ENCODE results near the gene CCDC50.

CCDC50 gene

DNA sequence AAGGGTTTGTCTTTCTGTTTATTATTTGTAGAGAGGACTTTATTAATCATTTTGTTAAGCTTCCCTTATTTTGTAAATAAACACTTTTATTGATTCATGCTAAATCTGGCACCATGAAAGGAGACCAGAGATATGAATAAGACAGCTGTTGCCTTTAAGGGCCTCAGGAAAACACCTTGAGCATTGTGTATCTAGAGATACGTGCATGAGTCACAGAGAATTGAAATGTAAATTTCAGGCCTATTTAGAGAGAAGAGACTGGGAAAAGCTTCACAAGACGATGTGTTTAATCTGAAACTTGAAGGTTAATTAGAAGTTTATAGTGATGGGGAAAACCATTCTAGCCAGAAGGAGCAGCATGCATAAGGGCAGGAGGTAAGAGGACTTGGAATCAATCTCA is 29.7 kb downstream of the CCDC50 start:
- TF ChIP-seq, protein P1, sequence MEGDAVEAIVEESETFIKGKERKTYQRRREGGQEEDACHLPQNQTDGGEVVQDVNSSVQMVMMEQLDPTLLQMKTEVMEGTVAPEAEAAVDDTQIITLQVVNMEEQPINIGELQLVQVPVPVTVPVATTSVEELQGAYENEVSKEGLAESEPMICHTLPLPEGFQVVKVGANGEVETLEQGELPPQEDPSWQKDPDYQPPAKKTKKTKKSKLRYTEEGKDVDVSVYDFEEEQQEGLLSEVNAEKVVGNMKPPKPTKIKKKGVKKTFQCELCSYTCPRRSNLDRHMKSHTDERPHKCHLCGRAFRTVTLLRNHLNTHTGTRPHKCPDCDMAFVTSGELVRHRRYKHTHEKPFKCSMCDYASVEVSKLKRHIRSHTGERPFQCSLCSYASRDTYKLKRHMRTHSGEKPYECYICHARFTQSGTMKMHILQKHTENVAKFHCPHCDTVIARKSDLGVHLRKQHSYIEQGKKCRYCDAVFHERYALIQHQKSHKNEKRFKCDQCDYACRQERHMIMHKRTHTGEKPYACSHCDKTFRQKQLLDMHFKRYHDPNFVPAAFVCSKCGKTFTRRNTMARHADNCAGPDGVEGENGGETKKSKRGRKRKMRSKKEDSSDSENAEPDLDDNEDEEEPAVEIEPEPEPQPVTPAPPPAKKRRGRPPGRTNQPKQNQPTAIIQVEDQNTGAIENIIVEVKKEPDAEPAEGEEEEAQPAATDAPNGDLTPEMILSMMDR (IDR thresholded peaks at IDR 0.05; ENCODE audit: insufficient read depth, low read length, poor library complexity, severe bottlenecking), result no peak
- no peak for DNase-seq (ENCODE audit: extremely low read depth, insufficient read length)
- Histone ChIP-seq H3K4me3 (replicated peaks; ENCODE audit: low read depth, low read length) (no peak overlapping the region), H3K36me3 (ENCODE audit: control insufficient read depth, insufficient read depth, low read length) (peaks cover 6% of the 10 kb centered on the region), H3K27me3 (replicated peaks; ENCODE audit: control insufficient read depth, insufficient read depth, low read length) (no peaks in the 10 kb centered on the region)

DNA sequence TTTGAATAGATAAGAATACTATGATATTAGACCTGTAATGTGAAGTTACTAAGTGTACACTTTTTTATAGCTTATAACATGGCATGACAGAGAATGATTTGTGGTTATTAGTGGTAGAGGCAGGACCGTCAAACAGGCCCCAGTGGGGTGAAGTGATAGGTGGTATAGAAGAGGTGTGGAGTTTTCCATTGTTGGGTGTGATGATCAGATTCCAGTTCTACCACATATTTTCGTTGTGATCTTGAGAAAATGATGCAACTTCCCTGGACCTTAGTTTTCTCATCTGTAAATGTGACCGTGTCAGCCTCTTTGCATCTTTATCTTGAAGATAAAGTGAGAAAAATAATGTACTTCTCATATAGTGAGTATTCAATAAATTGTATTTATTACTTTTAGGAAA is 31.4 kb downstream of the CCDC50 start:
- Histone ChIP-seq H3K4me3 (replicated peaks; ENCODE audit: low read depth, low read length) (no peak overlapping the region), H3K36me3 (ENCODE audit: control insufficient read depth, insufficient read depth, low read length) (peaks cover 6% of the 10 kb centered on the region), H3K27me3 (replicated peaks; ENCODE audit: control insufficient read depth, insufficient read depth, low read length) (no peaks in the 10 kb centered on the region)
- TF ChIP-seq, protein P1 (IDR thresholded peaks at IDR 0.05; ENCODE audit: insufficient read depth, low read length, poor library complexity, severe bottlenecking), result no peak
- no peak for DNase-seq (ENCODE audit: extremely low read depth, insufficient read length)

DNA sequence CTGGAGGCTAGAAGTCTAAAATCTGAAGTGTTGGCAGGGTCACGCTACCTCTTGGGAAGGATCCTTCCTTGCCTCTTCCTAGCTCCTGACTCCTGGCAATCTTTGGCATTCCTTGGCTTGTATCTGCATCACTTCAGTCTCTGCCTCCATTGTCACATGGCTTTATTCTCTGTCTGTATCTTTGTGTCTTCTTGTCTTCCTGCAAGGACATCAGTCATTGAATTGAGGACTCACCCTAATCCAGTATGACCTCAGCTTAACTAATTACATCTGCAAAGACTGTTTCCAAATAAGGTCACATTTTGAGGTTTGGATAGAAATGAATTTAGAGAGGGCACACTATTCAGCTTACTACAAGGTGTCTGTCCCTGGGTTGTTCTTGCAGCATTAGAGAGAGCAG is 32.3 kb downstream of the CCDC50 start:
- H3K4me3 ChIP-seq (replicated peaks; ENCODE audit: low read depth, low read length), result no peak overlapping the region
- TF ChIP-seq, protein P1 (IDR thresholded peaks at IDR 0.05; ENCODE audit: insufficient read depth, low read length, poor library complexity, severe bottlenecking), result no peak
- H3K27me3 ChIP-seq (replicated peaks; ENCODE audit: control insufficient read depth, insufficient read depth, low read length), result no peaks in the 10 kb centered on the region
- peaks cover 6% of the 10 kb centered on the region for H3K36me3 ChIP-seq (ENCODE audit: control insufficient read depth, insufficient read depth, low read length)
- DNase-seq (ENCODE audit: extremely low read depth, insufficient read length), result no peak

DNA sequence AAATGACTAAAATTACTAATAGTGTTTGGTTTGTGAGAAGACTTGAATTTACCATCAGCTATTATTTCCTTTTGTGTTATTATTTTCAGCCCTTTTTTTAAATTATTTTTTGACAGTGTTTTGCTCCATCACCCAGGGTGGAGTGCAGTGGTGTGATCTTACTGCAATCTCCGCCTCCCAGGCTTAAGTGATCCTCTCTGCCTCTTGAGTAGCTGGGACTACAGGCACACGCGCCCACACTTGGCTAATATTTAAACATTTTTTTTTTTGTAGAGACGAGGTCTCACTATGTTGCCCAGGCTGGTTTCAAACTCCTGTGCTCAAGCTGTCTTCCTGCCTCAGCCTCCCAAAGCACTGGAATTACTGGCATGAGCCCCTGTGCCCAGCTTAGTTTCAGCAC is 32.8 kb downstream of the CCDC50 start:
- TF ChIP-seq, protein P1 (IDR thresholded peaks at IDR 0.05; ENCODE audit: insufficient read depth, low read length, poor library complexity, severe bottlenecking), result no peak
- H3K36me3 ChIP-seq (ENCODE audit: control insufficient read depth, insufficient read depth, low read length), result peaks cover 6% of the 10 kb centered on the region
- no peak overlapping the region for H3K4me3 ChIP-seq (replicated peaks; ENCODE audit: low read depth, low read length)
- no peak for DNase-seq (ENCODE audit: extremely low read depth, insufficient read length)
- H3K27me3 ChIP-seq (replicated peaks; ENCODE audit: control insufficient read depth, insufficient read depth, low read length), result no peaks in the 10 kb centered on the region

DNA sequence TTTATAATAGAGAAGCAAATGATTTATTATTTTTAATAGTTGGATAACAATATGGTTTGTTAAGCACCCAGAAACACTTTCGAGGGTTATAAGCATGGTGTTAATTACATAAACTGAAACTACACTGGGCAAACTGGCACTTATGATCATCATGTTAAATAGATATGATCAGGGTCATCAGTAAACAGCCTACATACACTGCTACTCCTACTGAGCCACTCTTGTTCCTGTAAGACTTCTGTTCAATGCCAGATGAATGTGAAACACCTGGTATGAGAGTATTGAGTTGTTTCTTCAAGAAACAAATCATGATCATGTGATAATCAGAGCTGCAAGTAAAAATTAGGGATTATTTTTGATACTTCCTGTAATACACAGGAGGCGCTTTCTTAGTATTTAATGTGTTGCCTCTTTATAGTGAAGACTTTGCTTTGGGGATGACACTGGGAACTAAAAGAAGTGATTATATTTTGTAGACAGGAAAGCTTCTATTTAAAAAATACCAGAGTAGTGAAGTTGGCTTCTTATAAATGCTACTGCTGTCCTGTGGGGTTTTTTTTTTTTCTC is 33.4 kb downstream of the CCDC50 start:
- Histone ChIP-seq H3K27me3 (replicated peaks; ENCODE audit: control insufficient read depth, insufficient read depth, low read length) (no peaks in the 10 kb centered on the region), H3K4me3 (replicated peaks; ENCODE audit: low read depth, low read length) (no peak overlapping the region), H3K36me3 (ENCODE audit: control insufficient read depth, insufficient read depth, low read length) (peaks cover 6% of the 10 kb centered on the region)
- TF ChIP-seq, protein P1 (IDR thresholded peaks at IDR 0.05; ENCODE audit: insufficient read depth, low read length, poor library complexity, severe bottlenecking), result no peak
- DNase-seq (ENCODE audit: extremely low read depth, insufficient read length), result no peak

DNA sequence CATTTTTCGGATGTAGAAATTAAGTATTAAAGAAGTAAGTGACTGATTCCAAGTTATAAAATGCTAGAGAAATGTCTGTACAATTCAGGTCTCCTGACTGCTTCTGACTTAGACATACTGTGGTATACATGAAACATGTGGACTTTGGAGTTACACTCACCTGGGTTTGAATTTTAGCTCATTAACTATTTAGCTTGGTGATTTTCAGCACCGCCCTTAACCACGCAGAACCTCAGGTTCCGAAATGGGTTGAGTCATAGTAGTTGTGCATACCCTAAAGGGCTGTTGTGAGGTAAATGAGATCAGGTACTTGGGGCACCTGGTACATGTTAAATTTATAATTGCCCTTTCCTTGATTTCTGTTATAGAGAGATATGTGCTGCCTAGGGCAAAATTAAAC is 34.0 kb downstream of the CCDC50 start:
- H3K27me3 ChIP-seq (replicated peaks; ENCODE audit: control insufficient read depth, insufficient read depth, low read length), result no peaks in the 10 kb centered on the region
- H3K4me3 ChIP-seq (replicated peaks; ENCODE audit: low read depth, low read length), result no peak overlapping the region
- H3K36me3 ChIP-seq (ENCODE audit: control insufficient read depth, insufficient read depth, low read length), result peaks cover 4% of the 10 kb centered on the region
- TF ChIP-seq, protein P1 (IDR thresholded peaks at IDR 0.05; ENCODE audit: insufficient read depth, low read length, poor library complexity, severe bottlenecking), result no peak
- no peak for DNase-seq (ENCODE audit: extremely low read depth, insufficient read length)

Measured in GM06990 (cell line).